NK-92 (cell line): Measurements from ENCODE around the gene LINGO4.

ENCODE experiments used
- DNase-seq: peaks from one replicate; lab custom pipeline; 2025; ENCODE audit not compliant: unreplicated experiment; lab: John Stamatoyannopoulos, UW

The LINGO4 gene

GRCh38 chr1:151834239-151834638 is 29.0 kb upstream of the LINGO4 start:
- no peak for DNase-seq

- no peak for DNase-seq
These were observed 28.1 kb upstream of the LINGO4 start for GRCh38 chr1:151833172-151833900.

GRCh38 chr1:151832318-151832980 is 27.2 kb upstream of the LINGO4 start:
- DNase-seq: no peak

GRCh38 chr1:151831605-151832004 is 26.4 kb upstream of the LINGO4 start, which contains the start of gene RORC:
TSS of gene RORC (minus strand) at chr1:151831802. CDS start at chr1:151831764, 38 bp downstream.
- DNase-seq: no peak

GRCh38 chr1:151831256-151831591 is 26.0 kb upstream of the LINGO4 start:
- DNase-seq: no peak

- DNase-seq: no peak
These were observed 24.8 kb upstream of the LINGO4 start for GRCh38 chr1:151830055-151830454.

GRCh38 chr1:151829352-151830046 is 24.3 kb upstream of the LINGO4 start:
- no peak for DNase-seq

GRCh38 chr1:151828921-151829320 is 23.7 kb upstream of the LINGO4 start:
- DNase-seq: no peak

GRCh38 chr1:151827853-151828252 is 22.6 kb upstream of the LINGO4 start:
- no peak for DNase-seq

- no peak for DNase-seq
These were observed 20.8 kb upstream of the LINGO4 start for GRCh38 chr1:151825751-151826660.

- DNase-seq: no peak
These were observed 20.0 kb upstream of the LINGO4 start for GRCh38 chr1:151825204-151825603.

- no peak for DNase-seq
These were observed 18.0 kb upstream of the LINGO4 start for GRCh38 chr1:151823175-151823574.

GRCh38 chr1:151822404-151822803 is 17.2 kb upstream of the LINGO4 start:
- no peak for DNase-seq

- no peak for DNase-seq
These were observed 15.7 kb upstream of the LINGO4 start for GRCh38 chr1:151820940-151821339.

- DNase-seq: no peak
These were observed 14.9 kb upstream of the LINGO4 start for GRCh38 chr1:151819976-151820623.

- no peak for DNase-seq
These were observed 14.1 kb upstream of the LINGO4 start for GRCh38 chr1:151819227-151819835.

- no peak for DNase-seq
These were observed 12.1 kb upstream of the LINGO4 start for GRCh38 chr1:151817353-151817730.

- no peak for DNase-seq
These were observed 11.5 kb upstream of the LINGO4 start for GRCh38 chr1:151816548-151817352.

- DNase-seq: no peak
These were observed 10.6 kb upstream of the LINGO4 start for GRCh38 chr1:151815716-151816327.
